ENCODE results near the gene ULK4.

GRCh38 chr3:41251593-41251992, 710.3 kb downstream of the ULK4 start:
- TF ChIP-seq CTCF (IDR thresholded peaks at IDR 0.05 in 2 of 3, conservative IDR thresholded peaks at IDR 0.05 in 1 of 3; ENCODE audit: insufficient read depth in 2 of 3, low read depth in 1 of 3, low read length in 3 of 3): no peak
- TF ChIP-seq PREB (CRISPR knock-in tag; IDR thresholded peaks at IDR 0.05): no peak
- TF ChIP-seq ATF3 (IDR thresholded peaks at IDR 0.05): no peak
- no peak for TF ChIP-seq ATF3 (CRISPR knock-in tag; conservative IDR thresholded peaks at IDR 0.05)
- no peak for TF ChIP-seq DNMT1 (IDR thresholded peaks at IDR 0.05)

All from K562 (cell line).